Adrenal gland (tissue), 5 donors: ENCODE data around the gene CD101.

ENCODE experiments used
- CTCF ChIP-seq, 6 experiments: fragments of 450-650 bp in 4 of 6; fragments of 200-600 bp in 2 of 6; sonication (generic) in 1 of 6; IDR thresholded peaks; 1 replicate in 5 of 6; 2 replicates in 1 of 6; pipeline versions ENCODE4 v1.5.1 to v1.8.0; 2016 to 2021; ENCODE audit warnings: antibody characterized with exemption in 6 of 6, mild to moderate bottlenecking in 2 of 6, moderate library complexity in 1 of 6
- POLR2A ChIP-seq, 2 donors: fragments of 450-650 bp; IDR thresholded peaks; one replicate each; pipeline ENCODE4 v1.6.1; 2017; ENCODE audit warnings: antibody characterized with exemption in 2 of 2, mild to moderate bottlenecking in 2 of 2, moderate library complexity in 1 of 2
- donor health status: DM: no; HTN: no; CAD: no.

GRCh38 chr1:116971258-116971860 lies 30.2 kb upstream of the CD101 start:
- no peak for TF ChIP-seq POLR2A (IDR thresholded peaks at IDR 0.05)
- no peak for TF ChIP-seq CTCF (IDR thresholded peaks at IDR 0.05)
